HG03103 (cell line): ENCODE data around the gene NR2C1.
"Not testable (repeated sequence)": the region's sequence is repeated elsewhere in the genome, so short reads cannot be mapped to it uniquely, and the experiment has no call there.

Experiments
- ATAC-seq: cut with Tn5 transposase; IDR thresholded peaks from one replicate; pipeline ENCODE4 v1.9.1; 2021; ENCODE audit warnings: low read depth; ENCODE audit not compliant: unreplicated experiment

NR2C1 gene

DNA sequence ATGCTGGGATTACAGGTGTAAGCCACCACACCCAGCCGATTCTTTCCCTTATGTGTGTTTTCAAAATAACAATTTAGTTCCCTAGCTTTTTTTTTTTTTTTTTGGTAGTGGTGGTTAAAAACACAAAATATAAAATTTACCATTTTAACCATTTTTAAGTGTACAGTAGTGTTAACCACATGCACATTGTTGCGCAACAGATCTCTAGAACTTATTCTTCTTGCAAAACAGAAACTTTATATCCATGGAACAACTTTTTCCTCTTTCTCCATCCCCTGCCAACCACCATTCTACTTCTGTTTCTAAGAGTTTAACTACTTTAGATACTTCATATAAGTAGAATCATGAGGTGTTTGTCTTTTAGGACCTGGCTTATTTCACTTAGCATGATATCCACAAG is 68.8 kb downstream of the NR2C1 start:
- ATAC-seq = no peak

DNA sequence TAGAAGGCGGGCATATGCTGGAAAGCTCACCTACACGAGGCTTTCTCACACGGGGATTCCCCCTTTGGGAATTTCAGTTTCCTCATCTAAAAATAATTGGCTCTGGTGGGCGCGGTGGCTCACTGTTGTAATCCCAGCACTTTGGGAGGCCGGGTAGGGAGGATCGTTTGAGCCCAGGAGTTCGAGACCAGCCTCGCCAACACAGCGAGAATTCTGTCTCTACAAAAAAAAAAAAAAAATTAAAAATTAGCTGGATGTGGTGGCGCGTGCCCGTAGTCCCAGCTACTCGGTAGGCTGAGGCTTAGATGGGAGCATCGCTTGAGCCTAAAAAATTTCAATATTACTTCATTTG is 69.5 kb downstream of the NR2C1 start:
- ATAC-seq = no peak

DNA sequence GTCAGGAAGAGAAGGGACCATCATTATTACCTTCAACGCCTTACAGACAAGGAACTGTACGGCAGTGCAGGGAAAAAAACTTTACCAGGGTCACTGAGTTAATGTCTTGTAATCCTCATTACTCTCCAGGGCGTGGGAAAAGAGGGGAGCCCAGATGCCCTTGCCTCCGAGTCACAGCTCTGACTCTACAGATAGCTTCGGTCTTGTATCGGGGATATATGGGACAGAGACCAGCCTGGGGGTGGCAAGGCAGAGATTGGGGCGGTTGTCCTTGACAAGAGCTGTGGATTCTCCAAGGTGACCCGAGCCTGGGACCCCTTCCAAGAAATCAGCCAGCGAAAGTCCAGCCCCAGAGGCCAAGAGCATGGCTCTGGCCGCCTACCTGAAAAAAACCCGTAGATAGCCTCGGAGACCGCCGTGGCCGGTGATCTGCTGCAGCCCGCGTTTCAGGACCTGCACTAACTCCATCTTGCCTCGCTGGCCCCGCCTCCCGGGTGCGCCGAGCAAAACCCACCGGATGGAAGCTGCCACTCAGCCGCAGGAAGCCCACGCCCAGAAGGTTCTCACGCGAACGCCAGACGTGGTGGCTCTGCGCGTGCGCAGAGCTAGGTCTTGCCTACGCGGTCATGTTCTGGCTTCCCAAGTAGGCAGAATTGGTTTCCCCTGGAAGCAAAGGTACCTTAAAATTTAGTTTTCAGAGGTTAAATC is 70.1 kb downstream of the NR2C1 start, which contains the start of gene NDUFA12:
TSS of gene NDUFA12 (minus strand) at position 485 of the 708 bp plus-strand sequence. CDS start at position 468, 17 bp downstream.
- peak; percentile 98 for ATAC-seq

DNA sequence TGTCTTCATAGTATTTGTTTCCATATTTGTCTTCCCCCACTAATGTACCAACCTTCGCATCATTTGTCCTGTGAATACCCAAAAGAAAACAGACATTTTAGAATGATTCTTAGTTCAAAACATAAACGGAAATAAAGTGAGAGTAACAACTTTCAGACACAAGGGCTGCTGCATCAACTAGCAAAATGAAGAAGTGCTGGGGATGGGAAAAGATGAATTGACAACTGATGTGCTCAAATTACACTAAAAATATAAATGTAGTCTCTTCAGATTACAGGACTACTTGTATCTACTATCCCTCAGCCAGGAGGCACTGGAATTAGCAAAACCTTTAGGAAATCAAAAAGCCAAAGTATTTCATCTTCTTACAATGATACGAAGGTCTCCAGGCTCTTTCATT is 70.7 kb downstream of the NR2C1 start:
- ATAC-seq = no peak

DNA sequence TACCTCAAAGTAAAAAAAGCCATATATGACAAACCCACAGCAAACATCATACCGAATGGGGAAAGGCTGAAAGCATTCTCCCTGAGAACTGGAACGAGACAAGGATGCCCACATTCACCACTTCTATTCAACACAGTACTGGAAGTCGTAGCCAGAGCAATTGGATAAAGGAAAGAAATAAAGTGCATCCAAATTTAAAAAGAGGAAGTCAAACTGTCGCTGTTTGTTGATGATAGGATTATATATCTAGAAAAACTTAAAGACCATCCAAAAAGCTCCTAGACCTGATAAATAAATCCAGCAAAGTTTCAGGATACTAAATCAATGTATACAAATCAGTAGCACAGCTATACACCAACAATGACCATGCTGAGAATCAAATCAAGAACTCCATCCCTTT is 75.1 kb downstream of the NR2C1 start:
- ATAC-seq = no peak

DNA sequence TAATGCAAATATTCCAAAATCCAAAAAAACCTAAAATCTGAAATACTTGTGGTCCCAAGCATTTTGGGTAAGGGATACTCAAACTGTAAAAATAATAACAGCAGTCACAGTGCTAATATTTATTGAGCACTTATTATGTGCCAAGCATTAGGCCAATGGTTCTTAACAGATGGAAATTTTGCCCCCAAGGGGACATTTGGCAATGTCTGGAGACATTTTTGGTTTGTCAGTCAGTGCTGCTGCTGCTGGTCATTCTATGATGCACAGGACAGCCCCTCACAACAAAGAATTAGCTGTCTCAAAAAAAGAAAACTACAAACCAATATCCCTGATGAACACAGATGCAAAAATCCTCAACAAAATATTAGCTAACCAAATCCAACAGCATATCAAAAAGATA is 75.7 kb downstream of the NR2C1 start:
- no peak for ATAC-seq

DNA sequence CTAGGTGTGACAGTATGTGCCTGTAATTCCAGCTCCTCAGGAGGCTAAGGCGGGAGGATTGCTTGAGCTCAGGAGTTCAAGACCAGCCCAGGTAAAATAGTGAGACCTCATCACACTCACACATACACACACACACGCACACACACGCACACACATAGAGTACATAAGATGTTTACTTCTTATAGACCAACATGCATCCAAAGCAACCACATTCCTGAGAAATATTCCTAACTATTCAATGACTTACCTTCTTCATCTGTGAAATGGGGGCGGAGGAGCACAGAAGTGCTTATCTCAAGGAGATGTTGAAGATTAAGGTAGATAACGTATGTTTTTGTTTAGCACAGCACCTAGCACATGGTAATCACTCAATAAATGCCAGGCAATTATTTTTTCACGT is 76.4 kb downstream of the NR2C1 start:
- ATAC-seq = no peak

DNA sequence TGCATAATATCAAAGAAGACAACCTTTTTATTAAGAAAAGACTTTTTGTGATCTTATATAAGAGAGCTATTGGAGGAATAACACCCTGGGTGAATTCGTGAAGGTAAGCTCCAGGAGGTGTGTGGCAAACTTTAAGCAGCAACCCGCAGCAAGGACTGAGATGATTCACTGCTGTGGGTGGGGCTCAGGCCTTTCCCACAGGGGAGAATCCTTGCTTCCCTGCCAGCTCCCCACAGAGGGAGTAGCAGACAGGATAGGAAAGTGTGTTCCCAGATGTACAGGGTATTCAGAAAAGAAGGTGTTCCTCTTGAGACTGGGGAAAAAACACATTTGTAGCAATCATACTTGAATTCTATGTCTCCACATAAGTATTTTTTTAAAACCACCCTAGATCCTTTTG is 79.1 kb downstream of the NR2C1 start:
- ATAC-seq = no peak

DNA sequence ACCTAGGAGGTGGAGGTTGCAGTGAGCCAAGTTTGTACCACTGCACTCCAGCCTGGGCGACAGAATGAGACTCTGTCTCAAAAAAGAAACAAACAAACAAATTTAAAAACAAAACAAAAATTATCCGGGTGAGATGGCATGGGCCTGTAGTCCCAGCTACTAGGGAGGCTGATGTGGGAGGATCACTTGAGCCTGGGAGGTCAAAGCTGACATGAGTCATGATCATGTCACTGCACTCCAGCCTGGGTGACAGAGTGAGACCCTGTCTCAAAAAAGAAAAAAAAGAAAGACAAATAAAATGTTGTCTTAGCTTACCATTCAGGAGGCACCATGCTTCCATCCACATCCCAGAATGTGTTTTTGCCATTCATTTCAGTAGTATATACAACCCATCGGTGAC is 79.6 kb downstream of the NR2C1 start:
- ATAC-seq = not testable (repeated sequence)

DNA sequence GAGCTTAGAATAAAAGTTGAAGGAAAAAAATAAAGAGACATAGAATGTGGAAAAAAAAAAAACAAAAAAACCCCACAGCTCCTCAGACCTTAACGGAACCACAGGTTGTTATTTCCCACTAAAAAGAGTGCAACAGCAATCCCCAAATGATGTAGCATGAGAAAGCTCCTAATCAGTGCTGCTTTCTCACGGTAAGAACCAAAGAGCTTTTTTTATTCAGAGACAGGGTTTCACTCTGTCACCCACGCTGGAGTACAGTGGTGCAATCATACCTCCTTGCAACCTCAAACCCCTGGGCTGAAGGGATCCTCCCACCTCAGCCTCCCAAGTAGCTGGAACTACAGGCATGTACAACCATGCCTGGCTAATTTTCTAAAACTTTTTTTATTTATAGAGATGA is 83.2 kb downstream of the NR2C1 start:
- ATAC-seq = no peak

DNA sequence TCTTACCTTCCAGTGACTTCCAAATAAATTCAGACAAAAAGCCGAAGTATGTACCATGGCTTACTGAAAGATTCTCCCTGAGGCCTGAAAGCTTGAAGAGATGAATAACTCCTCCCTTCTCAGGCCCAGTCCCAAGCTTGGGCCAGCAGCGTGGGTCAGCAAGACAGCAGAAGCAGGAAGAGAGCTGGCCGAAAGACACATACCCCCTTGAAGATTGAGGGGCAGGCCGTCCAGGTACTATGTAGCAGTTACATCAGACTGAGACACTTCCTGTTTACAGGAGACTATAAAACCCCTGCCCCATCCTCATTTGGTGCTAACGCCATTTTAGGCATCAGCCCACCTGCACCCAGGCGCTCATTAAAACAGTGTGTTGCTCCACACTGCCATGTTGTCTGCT is 84.9 kb downstream of the NR2C1 start:
- ATAC-seq = no peak

DNA sequence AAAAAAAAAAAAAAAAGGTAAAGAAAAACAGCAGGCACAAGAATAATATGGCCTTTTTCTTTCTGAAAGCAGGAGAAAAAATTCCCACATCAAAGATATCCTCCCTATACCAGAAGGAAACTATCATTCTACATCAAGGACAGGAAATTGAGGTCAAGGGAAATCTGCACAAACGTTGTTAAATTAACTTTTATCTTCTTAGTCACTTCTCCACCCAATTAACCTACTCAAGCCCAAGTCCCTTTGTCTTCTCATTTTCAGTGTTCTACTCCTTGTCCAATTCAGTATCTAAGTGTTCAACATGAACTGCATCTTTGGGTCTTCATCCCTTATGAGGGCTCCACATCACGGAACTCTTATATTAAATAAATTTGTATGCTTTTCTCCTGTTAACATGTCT is 85.6 kb downstream of the NR2C1 start:
- ATAC-seq = no peak

DNA sequence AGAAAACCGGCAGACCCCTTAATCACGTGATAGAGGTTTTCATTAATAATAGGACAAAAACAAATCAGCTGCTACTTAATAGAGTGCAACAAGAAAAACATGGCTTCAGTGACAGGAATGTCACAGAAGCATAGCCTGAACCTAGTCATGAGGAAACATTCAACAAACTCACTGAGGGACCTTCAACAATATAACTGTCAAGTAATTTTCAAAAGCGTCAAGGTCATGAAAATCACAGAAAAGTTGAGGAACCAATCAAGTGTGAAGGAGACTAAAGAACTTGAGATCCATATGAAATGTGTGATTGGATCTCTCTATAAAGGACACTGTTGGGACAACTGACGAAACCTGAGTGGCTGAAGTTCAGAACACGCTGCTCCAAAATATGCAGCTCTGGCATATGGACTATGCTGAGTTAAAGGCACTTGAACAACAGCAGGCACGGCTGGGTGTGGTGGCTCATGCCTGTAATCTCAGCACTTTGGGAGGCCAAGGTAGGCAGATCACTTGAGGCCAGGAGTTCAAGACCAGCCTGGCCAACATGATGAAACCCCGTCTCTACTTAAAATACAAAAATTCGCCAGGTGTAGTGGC is 86.2 kb downstream of the NR2C1 start:
- no peak for ATAC-seq

DNA sequence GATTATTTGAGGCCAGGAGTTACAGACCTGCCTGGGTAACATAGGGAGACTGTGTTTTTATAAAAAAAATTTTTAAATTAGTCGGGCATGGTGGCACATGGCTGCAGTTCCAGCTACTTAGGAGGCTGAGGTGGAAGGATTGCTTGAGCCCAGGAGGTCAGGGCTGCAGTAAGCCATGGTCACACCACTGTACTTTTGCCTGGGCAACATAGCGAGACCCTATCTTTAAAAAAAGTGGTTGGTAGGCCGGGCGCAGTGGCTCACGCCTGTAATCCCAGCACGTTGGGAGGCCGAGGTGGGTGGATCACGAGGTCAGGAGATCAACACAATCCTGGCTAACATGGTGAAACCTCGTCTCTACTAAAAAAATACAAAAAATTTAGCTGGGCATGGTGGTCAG is 88.3 kb downstream of the NR2C1 start:
- ATAC-seq = not testable (repeated sequence)

DNA sequence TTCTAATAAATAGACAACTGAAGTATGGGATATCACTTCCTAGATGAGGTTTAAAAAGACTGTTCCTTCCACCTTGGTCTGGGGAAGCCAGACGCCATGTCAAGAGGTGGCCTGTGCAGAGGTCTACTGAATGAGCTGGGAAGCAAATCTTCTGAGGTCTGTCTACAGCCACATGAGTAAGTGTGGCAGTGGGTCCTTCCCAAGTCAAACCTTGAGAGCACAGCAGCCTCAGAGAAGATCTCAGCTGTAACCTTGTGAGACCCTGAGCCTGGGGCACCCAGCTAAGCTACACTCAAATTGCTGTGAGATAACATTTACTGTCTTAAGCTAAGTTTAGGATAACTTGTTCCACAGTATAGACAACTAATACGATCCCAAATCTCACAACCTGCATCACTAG is 90.1 kb downstream of the NR2C1 start:
- no peak for ATAC-seq

DNA sequence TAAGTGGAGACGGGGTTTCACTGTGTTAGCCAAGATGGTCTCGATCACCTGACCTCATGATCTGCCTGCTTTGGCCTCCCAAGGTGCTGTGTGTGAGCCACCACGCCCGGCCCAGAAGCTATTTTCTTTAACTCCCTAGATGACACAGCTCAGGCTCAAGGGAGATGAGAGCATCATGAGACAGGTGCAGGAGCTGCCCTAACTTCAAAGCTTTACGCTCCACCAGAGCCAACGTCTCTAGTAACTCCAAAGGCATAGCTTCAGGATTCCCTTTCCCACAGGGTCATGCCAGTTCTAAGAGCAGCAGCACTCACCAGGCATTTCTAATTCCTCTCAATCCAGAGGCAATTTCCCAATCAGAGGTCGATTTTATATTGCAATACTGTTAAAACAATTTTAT is 91.0 kb downstream of the NR2C1 start:
- ATAC-seq = no peak

DNA sequence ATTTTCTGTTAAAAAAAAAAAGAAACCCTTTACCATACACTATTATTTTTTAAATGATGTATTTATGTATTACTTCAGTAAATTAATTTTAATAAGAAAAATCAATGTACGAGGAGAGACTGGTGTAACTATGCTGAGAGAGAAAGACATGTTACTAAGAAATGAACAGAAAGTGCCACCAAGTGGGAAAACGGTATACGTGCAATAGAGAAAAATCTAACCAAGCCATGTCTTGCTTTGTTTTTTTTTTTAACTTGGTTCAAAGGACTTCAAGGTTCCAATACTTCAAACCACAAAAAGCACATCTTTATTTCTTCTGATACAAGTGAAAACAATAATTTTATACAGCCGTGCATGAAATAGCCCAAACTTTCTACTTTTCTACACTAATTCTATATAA is 92.8 kb downstream of the NR2C1 start:
- no peak for ATAC-seq

DNA sequence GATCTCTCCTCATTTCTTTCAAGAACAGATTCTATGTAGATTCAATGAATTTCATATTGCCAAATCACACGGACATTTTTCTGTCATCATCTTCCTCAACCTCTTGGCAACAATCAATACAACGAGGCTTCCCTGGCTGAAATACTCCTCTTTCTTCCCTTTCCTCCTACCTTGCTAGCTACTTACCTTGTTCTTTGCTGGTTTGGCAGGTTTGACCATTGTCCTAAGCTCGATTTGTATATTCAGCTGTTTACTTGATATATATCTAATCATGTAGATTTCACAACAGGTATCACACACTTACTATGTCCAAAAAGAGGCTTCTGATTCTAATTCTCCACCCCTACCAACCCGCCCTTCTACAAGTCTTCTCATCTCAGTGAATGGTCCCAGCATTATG is 93.5 kb downstream of the NR2C1 start:
- ATAC-seq = no peak

DNA sequence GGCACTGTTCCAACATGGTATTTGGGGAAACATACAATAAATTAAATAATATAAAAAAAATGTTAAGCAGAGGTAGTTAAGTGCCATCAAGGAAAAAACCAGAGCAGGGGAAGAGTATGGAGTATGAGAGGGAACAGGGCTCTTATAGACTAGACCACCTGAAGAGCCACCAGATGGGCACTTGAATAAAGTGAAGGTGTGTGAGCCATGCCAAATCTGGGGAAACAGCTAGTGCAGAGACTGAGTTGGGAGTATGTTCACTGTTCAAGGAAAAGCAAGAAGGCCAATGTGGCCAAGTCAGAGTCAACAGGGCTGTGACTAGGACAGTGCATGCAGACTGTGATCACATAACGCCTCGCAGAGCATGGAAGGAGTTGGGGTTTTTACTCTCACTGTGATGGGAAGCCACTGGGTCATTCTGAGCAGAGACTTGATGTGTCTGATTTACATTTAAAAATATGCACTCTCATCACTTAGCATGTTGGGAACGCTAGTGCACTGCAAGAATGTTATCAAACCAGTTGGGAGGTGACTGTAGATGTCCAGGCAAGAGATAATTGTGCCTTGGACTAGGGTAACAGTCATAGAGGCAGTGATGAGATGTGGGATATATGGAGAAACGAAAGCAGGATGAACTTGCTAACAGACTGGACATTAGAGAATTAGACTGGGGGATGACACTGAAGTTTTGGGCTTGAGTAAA is 95.5 kb downstream of the NR2C1 start:
- no peak for ATAC-seq

DNA sequence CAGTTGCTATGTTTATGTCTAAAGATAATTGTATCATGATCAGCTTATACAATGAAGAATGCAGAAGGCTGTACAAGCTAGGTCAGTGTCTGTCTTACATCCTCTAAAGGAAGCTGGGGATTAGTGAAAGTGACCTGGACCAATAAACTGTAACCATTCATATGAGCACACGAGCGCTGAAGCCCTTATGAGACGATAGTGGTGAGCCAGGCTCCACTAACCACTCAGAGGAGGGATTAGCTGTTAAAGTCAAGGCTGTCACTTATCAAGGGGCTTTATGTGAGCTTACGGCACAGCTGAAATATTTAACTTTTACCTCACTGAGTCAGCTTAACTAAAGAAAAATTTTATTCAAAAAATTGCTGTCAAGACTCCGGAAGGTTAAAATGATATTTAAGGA is 100.2 kb downstream of the NR2C1 start:
- no peak for ATAC-seq

DNA sequence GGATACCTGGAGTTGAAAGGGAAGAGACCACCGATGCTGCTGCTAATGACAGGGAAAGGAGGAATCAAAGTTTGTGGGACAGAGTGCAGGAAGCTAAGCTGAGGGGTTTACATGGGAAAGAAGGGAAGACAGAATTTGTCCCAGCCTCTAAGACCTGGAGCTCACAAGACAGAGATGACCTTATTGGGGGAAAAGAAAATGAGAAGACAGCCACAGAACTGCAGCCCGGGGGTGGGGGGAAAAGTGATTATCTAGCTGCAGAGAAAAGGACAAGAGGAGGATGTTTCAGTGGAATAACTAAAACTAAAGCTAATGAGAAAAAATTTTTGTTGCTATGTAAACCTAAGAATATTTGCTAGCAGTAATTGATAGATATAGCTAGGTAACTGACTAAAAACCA is 100.6 kb downstream of the NR2C1 start:
- ATAC-seq = no peak

DNA sequence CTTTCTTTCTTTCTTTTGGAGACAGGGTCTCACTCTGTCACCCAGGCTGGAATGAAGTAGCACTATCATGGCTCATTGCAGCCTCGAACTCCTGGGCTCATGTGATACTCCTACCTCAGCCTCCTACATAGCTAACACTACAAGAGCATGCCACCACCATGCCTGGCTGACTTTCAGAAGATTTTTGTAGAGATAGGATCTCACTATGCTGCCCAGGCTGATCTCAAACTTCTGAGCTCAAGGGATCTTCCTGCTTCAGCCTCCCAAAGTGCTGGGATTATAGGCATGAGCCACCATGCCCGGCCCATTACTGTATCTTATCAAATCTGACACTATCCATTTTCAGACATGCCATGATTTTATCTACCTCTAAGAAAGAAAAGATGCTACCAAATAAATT is 101.5 kb downstream of the NR2C1 start:
- ATAC-seq = no peak
